ENCODE measurements around the gene TRPC4AP. TPM values are rescaled to one million over a fixed set of nuclear protein-coding genes. Genes with fewer than 3 reads are reported as not detected.

TRPC4AP gene
- total RNA-seq, 4 donors from 2014 or later: 59.3 to 87.0 (median 70.1) TPM

GRCh38 chr20:34983089-34983820 is 109.4 kb downstream of the TRPC4AP start:
- ATAC-seq (ENCODE audit: low FRiP score): no peak
- DNase-seq (ENCODE audit: low spot score): no peak
- no peak for TF ChIP-seq CTCF (IDR thresholded peaks at IDR 0.05)

GRCh38 chr20:34982270-34983088 is 110.1 kb downstream of the TRPC4AP start:
- no peak for TF ChIP-seq CTCF (IDR thresholded peaks at IDR 0.05)
- DNase-seq (ENCODE audit: low spot score) (no peak), ATAC-seq (ENCODE audit: low FRiP score) (no peak)

- ATAC-seq (ENCODE audit: low FRiP score): no peak
- DNase-seq (ENCODE audit: low spot score): no peak
- no peak for TF ChIP-seq CTCF (IDR thresholded peaks at IDR 0.05)
These were observed 111.9 kb downstream of the TRPC4AP start for GRCh38 chr20:34980543-34981233.

- ATAC-seq (ENCODE audit: low FRiP score): no peak
- no peak for DNase-seq (ENCODE audit: low spot score)
These were observed 113.0 kb downstream of the TRPC4AP start for GRCh38 chr20:34979366-34980153.

GRCh38 chr20:34978092-34978744 is 114.4 kb downstream of the TRPC4AP start:
- ATAC-seq (ENCODE audit: low FRiP score) (no peak), DNase-seq (ENCODE audit: low spot score) (no peak)
- no peak for TF ChIP-seq CTCF (IDR thresholded peaks at IDR 0.05)

More at GRCh38 chr20:34979366-34980153, 113.0 kb downstream of the TRPC4AP start:
- TF ChIP-seq CTCF (IDR thresholded peaks at IDR 0.05): no peak

Measured in omental fat pad (tissue), 4 donors.